ENCODE data around the gene KRTAP12-4. TPM values are rescaled to one million over a fixed set of nuclear protein-coding genes. Genes with fewer than 3 reads are reported as not detected.
"Not testable (repeated sequence)": the region's sequence is repeated elsewhere in the genome, so short reads cannot be mapped to it uniquely, and the experiment has no call there.

Gene KRTAP12-4
- total RNA-seq, 1 donor from 2014 or later: not detected

DNA sequence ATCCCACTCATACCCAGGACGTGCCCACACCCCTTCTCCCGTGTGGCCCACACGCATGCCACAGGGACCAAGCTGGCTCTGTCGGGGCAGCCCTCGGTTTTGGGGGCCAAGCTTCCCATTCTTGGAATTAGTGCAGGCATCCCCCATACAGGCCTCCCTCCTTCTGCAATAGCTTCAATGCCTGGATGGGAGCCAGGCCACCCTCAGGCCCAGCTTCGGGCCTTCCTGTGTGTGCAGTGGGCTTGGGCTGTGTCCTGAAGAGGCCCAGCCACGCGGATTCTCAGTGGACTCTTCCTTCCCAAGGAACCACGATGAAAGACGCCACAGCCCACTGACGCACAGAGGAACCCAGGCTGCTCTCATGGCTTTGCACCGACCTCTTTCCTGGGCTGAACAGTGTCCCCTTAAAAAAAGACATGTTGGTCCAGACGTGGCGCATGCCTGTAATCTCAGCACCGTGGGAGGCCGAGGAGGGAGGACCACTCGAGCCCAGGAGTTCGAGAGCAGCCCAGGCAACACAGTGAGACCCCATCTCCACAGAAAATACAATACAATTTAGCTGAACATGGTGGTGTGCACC, 4.8 kb downstream of the KRTAP12-4 start:
- Mint-ChIP-seq H3K27ac (ENCODE audit: unreplicated experiment) (no peak overlapping the region), H3K9me3 (peaks cover 5% of the 10 kb centered on the region), H3K4me3 (no peak overlapping the region), H3K36me3 (ENCODE audit: low read depth) (peaks cover 2% of the 10 kb centered on the region), H3K27me3 (ENCODE audit: low read depth) (peaks cover 6% of the 10 kb centered on the region), H3K4me1 (no peaks in the 10 kb centered on the region)
- no peak for DNase-seq (ENCODE audit: low read depth, low spot score)
- TF ChIP-seq, protein P1, sequence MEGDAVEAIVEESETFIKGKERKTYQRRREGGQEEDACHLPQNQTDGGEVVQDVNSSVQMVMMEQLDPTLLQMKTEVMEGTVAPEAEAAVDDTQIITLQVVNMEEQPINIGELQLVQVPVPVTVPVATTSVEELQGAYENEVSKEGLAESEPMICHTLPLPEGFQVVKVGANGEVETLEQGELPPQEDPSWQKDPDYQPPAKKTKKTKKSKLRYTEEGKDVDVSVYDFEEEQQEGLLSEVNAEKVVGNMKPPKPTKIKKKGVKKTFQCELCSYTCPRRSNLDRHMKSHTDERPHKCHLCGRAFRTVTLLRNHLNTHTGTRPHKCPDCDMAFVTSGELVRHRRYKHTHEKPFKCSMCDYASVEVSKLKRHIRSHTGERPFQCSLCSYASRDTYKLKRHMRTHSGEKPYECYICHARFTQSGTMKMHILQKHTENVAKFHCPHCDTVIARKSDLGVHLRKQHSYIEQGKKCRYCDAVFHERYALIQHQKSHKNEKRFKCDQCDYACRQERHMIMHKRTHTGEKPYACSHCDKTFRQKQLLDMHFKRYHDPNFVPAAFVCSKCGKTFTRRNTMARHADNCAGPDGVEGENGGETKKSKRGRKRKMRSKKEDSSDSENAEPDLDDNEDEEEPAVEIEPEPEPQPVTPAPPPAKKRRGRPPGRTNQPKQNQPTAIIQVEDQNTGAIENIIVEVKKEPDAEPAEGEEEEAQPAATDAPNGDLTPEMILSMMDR (conservative IDR thresholded peaks at IDR 0.05): no peak

DNA sequence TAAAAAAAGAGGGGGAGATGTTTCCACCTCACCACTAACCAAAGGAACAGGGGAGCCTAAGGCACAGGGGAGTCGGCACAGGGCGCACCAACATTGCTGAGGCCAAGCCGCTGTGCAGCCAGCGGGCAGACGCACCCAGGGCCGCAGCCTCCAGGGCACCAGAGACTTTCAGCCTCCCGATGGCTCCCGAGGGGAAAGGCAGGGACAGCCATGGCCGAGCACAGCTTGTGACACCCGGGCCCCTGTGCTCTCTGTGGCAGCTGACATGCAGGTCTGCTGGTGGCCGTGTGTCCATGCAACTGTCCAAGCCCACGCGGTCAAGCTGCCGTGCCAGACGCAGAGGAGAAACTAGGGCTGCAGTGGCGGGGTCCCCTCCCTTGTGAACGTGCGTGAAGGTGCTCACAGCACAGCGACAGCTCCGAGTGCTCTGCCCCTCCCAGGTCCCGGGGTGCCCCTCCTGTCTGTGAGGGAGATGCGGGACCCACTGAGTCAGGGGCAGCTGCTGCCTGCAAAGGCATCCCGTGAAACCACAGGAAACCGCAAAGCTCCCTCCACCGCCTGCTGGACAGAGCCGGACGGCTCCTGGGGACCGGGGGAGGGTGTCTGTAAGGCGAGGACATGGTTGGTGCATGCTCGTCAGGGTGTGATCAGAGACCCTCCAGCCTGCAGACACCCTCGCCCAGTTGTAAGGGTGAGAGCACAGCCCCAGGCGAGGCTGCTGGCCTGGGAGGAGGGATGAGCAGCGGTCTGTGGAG, 5.7 kb downstream of the KRTAP12-4 start:
- no peak overlapping the region for H3K27ac Mint-ChIP-seq (ENCODE audit: unreplicated experiment)
- peaks cover 2% of the 10 kb centered on the region for H3K36me3 Mint-ChIP-seq (ENCODE audit: low read depth)
- TF ChIP-seq, protein P1 (conservative IDR thresholded peaks at IDR 0.05): no peak
- no peak overlapping the region for H3K4me3 Mint-ChIP-seq
- H3K9me3 Mint-ChIP-seq: peaks cover 7% of the 10 kb centered on the region
- H3K4me1 Mint-ChIP-seq: no peaks in the 10 kb centered on the region
- H3K27me3 Mint-ChIP-seq (ENCODE audit: low read depth): peaks cover 6% of the 10 kb centered on the region
- no peak for DNase-seq (ENCODE audit: low read depth, low spot score)

DNA sequence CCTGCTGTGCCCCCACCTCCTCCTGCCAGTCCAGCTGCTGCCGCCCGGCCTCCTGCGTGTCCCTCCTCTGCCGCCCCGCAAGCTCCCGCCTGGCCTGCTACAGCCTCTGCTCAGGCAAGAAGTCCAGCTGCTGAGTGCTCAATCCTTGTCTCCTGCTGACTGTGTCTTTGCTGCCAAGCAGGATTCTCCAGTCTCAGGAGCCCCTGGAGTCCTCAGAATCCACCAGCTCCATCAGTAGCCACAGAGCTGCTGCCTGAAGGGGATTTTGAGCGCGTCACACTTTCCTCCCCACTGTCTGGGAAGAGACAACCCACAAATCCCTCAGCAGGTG, 7.3 kb downstream of the KRTAP12-4 start:
- Mint-ChIP-seq H3K36me3 (ENCODE audit: low read depth) (peaks cover 4% of the 10 kb centered on the region), H3K27me3 (ENCODE audit: low read depth) (peaks cover 6% of the 10 kb centered on the region), H3K9me3 (peaks cover 16% of the 10 kb centered on the region), H3K27ac (ENCODE audit: unreplicated experiment) (peak overlapping the region; percentile 81), H3K4me1 (no peaks in the 10 kb centered on the region), H3K4me3 (no peak overlapping the region)
- no peak for DNase-seq (ENCODE audit: low read depth, low spot score)
- TF ChIP-seq, protein P1 (conservative IDR thresholded peaks at IDR 0.05): no peak

DNA sequence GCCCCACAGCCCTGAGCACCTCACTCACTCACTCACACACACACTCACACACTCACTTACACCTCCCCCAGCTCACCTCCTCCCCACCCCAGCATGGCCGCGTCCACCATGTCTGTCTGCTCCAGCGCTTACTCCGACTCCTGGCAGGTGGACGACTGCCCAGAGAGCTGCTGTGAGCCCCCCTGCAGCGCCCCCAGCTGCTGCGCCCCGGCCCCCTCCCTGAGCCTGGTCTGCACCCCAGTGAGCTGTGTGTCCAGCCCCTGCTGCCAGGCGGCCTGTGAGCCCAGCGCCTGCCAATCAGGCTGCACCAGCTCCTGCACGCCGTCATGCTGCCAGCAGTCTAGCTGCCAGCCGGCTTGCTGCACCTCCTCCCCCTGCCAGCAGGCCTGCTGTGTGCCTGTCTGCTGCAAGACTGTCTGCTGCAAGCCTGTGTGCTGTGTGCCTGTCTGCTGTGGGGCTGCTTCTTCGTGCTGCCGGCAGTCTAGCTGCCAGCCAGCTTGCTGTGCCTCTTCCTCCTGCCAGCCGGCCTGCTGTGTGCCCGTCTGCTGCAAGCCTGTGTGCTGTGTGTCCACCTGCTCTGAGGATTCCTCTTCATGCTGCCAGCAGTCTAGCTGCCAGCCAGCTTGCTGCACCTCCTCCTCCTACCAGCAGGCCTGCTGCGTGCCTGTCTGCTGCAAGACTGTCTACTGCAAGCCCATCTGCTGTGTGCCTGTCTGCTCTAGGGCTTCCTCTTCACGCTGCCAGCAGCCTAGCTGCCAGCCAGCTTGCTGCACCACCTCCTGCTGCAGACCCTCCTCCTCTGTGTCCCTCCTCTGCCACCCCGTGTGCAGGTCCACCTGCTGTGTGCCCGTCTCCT, 7.9 kb downstream of the KRTAP12-4 start, which contains the start of gene KRTAP10-11:
Gene KRTAP10-11, plus strand, starts transcription at position 49 of the 856 bp plus-strand sequence. Its CDS starts 45 bp downstream, at position 94.
- H3K4me1 Mint-ChIP-seq; DNase-seq (ENCODE audit: low read depth, low spot score); H3K36me3 Mint-ChIP-seq (ENCODE audit: low read depth); H3K4me3 Mint-ChIP-seq; H3K27me3 Mint-ChIP-seq (ENCODE audit: low read depth): not testable (repeated sequence)
- H3K27ac Mint-ChIP-seq (ENCODE audit: unreplicated experiment): peak within 1 kb of the TSS; percentile 81
- H3K9me3 Mint-ChIP-seq: peaks cover 19% of the 10 kb centered on the region

DNA sequence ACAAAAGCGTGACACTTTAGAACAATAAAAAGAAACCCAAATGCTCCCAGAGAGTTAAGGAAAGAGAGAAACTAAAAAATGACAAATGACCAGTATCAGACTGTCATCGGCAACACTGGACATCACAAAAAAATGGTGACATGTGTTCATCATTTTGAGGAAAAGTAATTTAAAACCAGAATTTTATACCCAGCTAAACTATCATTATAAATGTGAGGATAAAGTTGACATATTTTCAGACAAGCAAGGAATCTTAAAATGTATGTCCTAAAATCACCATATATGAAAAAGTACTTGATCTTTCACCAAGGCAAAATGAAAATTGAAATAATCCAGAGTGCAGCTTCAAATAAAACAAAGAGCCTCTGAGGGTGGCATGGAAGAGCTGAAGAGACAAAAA, 9.6 kb downstream of the KRTAP12-4 start:
- TF ChIP-seq, protein P1 (conservative IDR thresholded peaks at IDR 0.05): no peak
- H3K27ac Mint-ChIP-seq (ENCODE audit: unreplicated experiment): no peak overlapping the region
- no peak overlapping the region for H3K4me3 Mint-ChIP-seq
- no peaks in the 10 kb centered on the region for H3K4me1 Mint-ChIP-seq
- no peak for DNase-seq (ENCODE audit: low read depth, low spot score)
- peaks cover 5% of the 10 kb centered on the region for H3K36me3 Mint-ChIP-seq (ENCODE audit: low read depth)
- H3K9me3 Mint-ChIP-seq: peaks cover 31% of the 10 kb centered on the region
- peaks cover 10% of the 10 kb centered on the region for H3K27me3 Mint-ChIP-seq (ENCODE audit: low read depth)

Data from neural crest cell (in vitro differentiated cells).